Cardiac fibroblast (primary cell): ENCODE results near the gene TSPAN32.
"Not testable (repeated sequence)": the region's sequence is repeated elsewhere in the genome, so short reads cannot be mapped to it uniquely, and the experiment has no call there.

ENCODE experiments used
- DNase-seq, 2 donors: peaks; one replicate each; pipeline versions ENCODE4 v3.0.0 to v3.0.0-alpha.2; 2010; ENCODE audit warnings: low read depth in 2 of 2
- H3K4me3 ChIP-seq, 2 donors: replicated peaks in 1 of 2; 1 replicate in 1 of 2; 2 replicates in 1 of 2; pipeline ENCODE4 v1.5.1; 2011; ENCODE audit warnings: low read depth in 2 of 2, low read length in 2 of 2, mild to moderate bottlenecking in 2 of 2, moderate library complexity in 1 of 2
- TF ChIP-seq, protein P1 (sequence below): IDR thresholded peaks from one replicate; pipeline ENCODE4 v1.5.1; 2011; ENCODE audit warnings: low read depth, mild to moderate bottlenecking, low read length, inconsistent platforms

The TSPAN32 gene

DNA sequence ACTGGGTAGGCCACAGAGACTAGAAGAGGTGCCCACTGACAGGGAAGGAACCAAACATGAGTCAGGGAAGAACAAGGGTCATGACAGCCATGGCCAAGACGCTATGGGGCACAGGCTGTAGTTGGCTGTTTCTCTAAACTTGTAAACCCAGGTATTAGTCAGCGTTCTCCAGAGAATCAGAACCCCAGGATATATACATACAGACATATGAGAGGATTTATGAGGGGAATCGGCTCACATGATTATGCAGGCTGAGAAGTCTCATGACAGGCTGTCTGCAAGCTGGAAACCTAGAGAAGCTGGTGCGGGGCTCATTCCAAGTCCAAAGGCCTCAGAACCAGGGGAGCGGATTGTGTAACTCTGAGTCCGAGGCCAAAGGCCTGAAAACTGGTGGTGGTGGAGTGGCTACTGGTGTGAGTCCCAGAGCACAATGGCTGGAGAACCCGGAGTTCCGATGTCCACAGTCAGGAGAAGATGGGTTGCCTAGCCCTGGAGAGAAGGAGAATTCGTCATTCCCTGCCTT lies 45.6 kb downstream of the TSPAN32 start:
- no peak for DNase-seq
- TF ChIP-seq, protein P1, sequence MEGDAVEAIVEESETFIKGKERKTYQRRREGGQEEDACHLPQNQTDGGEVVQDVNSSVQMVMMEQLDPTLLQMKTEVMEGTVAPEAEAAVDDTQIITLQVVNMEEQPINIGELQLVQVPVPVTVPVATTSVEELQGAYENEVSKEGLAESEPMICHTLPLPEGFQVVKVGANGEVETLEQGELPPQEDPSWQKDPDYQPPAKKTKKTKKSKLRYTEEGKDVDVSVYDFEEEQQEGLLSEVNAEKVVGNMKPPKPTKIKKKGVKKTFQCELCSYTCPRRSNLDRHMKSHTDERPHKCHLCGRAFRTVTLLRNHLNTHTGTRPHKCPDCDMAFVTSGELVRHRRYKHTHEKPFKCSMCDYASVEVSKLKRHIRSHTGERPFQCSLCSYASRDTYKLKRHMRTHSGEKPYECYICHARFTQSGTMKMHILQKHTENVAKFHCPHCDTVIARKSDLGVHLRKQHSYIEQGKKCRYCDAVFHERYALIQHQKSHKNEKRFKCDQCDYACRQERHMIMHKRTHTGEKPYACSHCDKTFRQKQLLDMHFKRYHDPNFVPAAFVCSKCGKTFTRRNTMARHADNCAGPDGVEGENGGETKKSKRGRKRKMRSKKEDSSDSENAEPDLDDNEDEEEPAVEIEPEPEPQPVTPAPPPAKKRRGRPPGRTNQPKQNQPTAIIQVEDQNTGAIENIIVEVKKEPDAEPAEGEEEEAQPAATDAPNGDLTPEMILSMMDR: no peak
- no peak overlapping the region for H3K4me3 ChIP-seq

DNA sequence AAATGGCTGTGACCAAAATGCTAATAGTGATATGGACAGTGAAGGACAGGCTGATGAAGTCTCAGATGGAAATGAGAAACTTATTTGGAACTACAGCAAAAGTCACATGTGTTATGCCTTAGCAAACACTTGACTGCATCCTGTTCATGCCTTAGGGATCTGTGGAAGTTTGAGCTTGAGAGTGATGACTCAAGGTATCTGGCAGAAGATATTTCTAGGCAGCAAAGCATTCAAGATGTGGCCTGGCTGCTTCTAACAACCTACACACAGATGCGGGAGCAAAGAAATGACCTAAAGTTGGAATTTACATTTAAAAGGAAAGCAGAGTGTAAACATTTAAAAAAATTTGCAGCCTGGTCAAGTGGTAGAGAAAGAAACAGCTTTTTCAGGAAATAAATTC lies 47.2 kb downstream of the TSPAN32 start:
- no peak overlapping the region for H3K4me3 ChIP-seq
- peak; percentile 32 to 36 for DNase-seq
- TF ChIP-seq, protein P1: no peak

DNA sequence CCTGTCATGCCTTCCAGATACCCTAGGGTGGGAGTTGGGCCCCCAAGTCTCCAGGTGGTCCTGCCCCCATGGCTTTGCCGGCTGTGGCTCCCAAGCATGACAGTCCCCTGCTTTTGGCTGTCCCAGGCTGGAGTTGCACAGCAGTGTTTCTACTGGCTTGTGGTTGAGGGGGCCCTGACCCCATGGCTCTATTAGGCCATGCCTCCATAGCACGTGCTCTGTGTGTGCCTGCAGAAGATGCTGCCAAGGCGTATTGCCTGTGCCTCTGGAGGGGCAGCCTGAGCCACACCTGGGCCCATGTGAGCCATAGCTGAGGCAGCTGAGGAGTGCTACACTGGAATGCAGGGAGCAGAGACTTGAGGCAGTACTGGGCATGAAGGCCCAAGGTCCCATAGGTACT lies 49.9 kb downstream of the TSPAN32 start:
- DNase-seq: no peak
- TF ChIP-seq, protein P1: no peak
- no peak overlapping the region for H3K4me3 ChIP-seq

DNA sequence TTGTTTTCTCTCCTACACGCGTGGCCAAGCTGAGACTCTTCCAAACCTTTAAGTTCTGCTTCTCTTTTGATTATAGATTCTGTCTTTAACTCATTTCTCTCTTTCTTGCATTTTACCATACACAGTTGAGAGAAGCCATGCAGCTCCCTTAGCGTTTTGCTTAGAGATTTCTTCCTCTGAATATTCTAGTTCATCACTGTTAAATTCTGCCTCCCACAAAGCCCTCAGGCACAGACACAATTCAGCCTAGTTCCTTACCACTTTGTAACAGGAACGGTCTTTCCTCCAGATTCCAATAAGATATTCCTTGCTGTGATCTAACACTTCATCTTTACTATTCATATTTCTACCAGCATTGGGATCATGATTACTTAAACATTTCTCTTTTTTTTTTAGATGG lies 50.6 kb downstream of the TSPAN32 start:
- TF ChIP-seq, protein P1: no peak
- no peak overlapping the region for H3K4me3 ChIP-seq

DNA sequence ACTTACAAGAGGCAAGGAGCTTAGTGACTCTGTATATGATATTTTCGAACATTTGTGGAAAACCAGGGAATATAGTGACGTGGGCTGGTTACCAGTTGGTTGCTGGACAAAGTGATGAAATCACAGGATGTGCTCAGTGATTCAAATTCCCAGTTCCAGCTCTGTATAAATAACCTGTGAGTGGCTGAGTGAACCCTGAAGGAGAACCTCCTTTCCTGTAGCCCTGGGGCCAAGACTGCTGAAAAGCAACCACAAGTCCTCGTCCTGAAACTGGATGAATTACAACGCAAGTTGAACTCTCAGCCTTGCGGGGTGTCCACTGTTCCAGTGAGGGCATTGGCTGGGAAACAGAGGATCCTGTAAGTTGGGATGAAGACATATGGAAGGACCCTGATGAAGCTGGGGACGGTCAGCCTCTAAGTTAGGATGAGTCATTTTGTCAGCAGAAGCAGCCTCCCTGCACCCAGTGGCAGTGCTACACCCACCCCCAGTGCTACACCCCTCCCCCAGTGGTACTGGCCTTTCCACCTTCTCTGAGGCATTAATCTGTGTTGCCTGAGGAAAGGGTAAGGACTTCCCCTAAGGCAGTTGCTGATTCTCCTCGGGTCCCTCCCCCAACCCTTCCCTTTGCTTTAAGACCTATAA lies 53.3 kb downstream of the TSPAN32 start:
- TF ChIP-seq, protein P1: no peak
- DNase-seq: peak; percentile 21 to 42
- H3K4me3 ChIP-seq: no peak overlapping the region

More for the DNA sequence above, 50.6 kb downstream of the TSPAN32 start:
- DNase-seq: no peak

DNA sequence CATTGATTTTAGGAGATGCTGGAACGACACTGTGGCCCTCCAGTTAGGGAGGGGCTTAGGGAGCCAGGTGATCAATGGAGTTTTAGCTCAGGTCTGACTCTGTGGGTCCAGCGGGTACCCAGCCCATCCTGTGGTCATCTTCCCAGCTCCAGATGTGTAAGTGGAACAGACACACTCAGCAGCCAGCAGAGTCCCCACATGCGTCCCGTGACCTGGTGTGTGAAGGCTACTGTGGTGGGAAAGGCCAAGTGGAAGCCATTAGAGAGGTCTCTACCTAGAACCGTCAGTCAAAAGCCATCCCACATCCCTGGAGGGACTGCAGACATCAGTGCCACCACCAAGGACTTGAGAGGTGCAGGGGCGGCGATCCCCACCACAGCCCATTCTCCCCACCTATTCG lies 55.4 kb downstream of the TSPAN32 start:
- no peak for DNase-seq
- H3K4me3 ChIP-seq: no peak overlapping the region
- TF ChIP-seq, protein P1: no peak

DNA sequence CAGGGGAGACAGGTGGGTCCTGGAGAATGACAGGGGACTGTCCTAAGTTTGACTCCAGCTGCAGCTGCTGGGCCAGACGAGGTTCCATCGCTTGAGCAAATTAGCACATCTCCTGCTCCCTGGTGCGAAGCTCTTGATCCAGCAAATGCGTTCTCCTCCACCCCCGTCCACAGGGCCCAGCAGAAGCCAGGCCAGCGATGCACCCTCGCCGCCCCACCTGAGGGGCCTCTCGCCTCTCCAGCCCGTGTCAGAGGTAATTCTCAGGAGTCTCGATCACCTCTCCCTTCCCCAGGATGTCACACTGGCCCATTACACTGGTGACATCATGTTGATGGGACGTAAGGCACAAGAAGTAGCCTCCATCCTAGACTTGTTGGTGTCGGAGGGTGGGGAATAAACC lies 55.8 kb downstream of the TSPAN32 start:
- not testable (repeated sequence) for H3K4me3 ChIP-seq, DNase-seq
